Mesodermal cell (in vitro differentiated cells): Measurements from ENCODE around the gene RASGRF1.

Experiments used
- H3K27ac ChIP-seq: 2 replicates; pipeline ENCODE4 v1.7.0; 2013; ENCODE audit warnings: mild to moderate bottlenecking, low read depth, low read length, moderate library complexity; ENCODE audit not compliant: severe bottlenecking
- H3K36me3 ChIP-seq: 2 replicates; pipeline ENCODE4 v1.7.1; 2013; ENCODE audit warnings: mild to moderate bottlenecking, low read length, moderate library complexity; ENCODE audit not compliant: control insufficient read depth, insufficient read depth
- H3K4me1 ChIP-seq: one replicate; pipeline ENCODE4 v1.7.1; 2013; ENCODE audit warnings: mild to moderate bottlenecking, low read length; ENCODE audit not compliant: insufficient read depth, control insufficient read depth, poor library complexity, severe bottlenecking
- H3K4me3 ChIP-seq: 2 replicates; pipeline ENCODE4 v1.7.0; 2013; ENCODE audit warnings: low read length, control low read depth, mild to moderate bottlenecking; ENCODE audit not compliant: insufficient read depth, poor library complexity, severe bottlenecking; ENCODE audit errors: extremely low read depth
- H3K9me3 ChIP-seq: 2 replicates; pipeline ENCODE4 v1.7.1; 2013; ENCODE audit warnings: mild to moderate bottlenecking, low read length, moderate library complexity; ENCODE audit not compliant: control insufficient read depth
- WGBS, 2 experiments: methylation state at CpG; one replicate each; pipeline ENCODE4 v1.1.5; 2013; ENCODE audit warnings: missing lambda C conversion rate in 2 of 2; ENCODE audit not compliant: insufficient coverage in 2 of 2; 5-methylcytosine and 5-hydroxymethylcytosine counted together

RASGRF1 gene

GRCh38 chr15:79082363-79083070, 8.1 kb downstream of the RASGRF1 start:
- H3K9me3 ChIP-seq, result no peaks in the 10 kb centered on the region
- H3K4me3 ChIP-seq, result no peak overlapping the region
- WGBS, 2 experiments, result 79 to 89% methylated on average over 4 to 6 of the region's 6 CpGs
- no peaks in the 10 kb centered on the region for H3K36me3 ChIP-seq
- H3K4me1 ChIP-seq, result no peaks in the 10 kb centered on the region
- H3K27ac ChIP-seq, result no peak overlapping the region

GRCh38 chr15:79078763-79079410, 11.7 kb downstream of the RASGRF1 start:
- Histone ChIP-seq H3K9me3 (no peaks in the 10 kb centered on the region), H3K36me3 (no peaks in the 10 kb centered on the region), H3K4me1 (no peaks in the 10 kb centered on the region), H3K4me3 (no peak overlapping the region), H3K27ac (no peak overlapping the region)
- 86 to 90% methylated on average over 8 to 10 of the region's 11 CpGs for WGBS, 2 experiments

GRCh38 chr15:79078003-79078402, 12.6 kb downstream of the RASGRF1 start:
- H3K9me3 ChIP-seq, result no peaks in the 10 kb centered on the region
- H3K4me1 ChIP-seq, result no peaks in the 10 kb centered on the region
- no peak overlapping the region for H3K27ac ChIP-seq
- no peaks in the 10 kb centered on the region for H3K36me3 ChIP-seq
- WGBS, 2 experiments, result 90 to 93% methylated on average over 2 to 4 of the region's 5 CpGs
- H3K4me3 ChIP-seq, result no peak overlapping the region

GRCh38 chr15:79076661-79077060, 13.9 kb downstream of the RASGRF1 start:
- Histone ChIP-seq H3K9me3 (no peaks in the 10 kb centered on the region), H3K4me1 (no peaks in the 10 kb centered on the region), H3K4me3 (no peak overlapping the region), H3K36me3 (no peaks in the 10 kb centered on the region), H3K27ac (no peak overlapping the region)
- WGBS, 2 experiments, result 50 to 61% methylated on average over 2 to 5 of the region's 6 CpGs

- Histone ChIP-seq H3K27ac (no peak overlapping the region), H3K4me1 (no peaks in the 10 kb centered on the region), H3K36me3 (no peaks in the 10 kb centered on the region), H3K9me3 (no peaks in the 10 kb centered on the region), H3K4me3 (no peak overlapping the region)
- 82 to 100% methylated on average over 2 of the region's 2 CpGs for WGBS, 2 experiments
These were observed 15.3 kb downstream of the RASGRF1 start for GRCh38 chr15:79075256-79075655.

- Histone ChIP-seq H3K27ac (no peak overlapping the region), H3K9me3 (no peaks in the 10 kb centered on the region), H3K4me1 (no peaks in the 10 kb centered on the region), H3K36me3 (no peaks in the 10 kb centered on the region), H3K4me3 (no peak overlapping the region)
- 92 to 93% methylated on average over 8 to 9 of the region's 9 CpGs for WGBS, 2 experiments
These were observed 17.2 kb downstream of the RASGRF1 start for GRCh38 chr15:79073336-79073735.

GRCh38 chr15:79071901-79072300, 18.7 kb downstream of the RASGRF1 start:
- no peak overlapping the region for H3K27ac ChIP-seq
- no peak overlapping the region for H3K4me3 ChIP-seq
- no peaks in the 10 kb centered on the region for H3K36me3 ChIP-seq
- H3K9me3 ChIP-seq, result no peaks in the 10 kb centered on the region
- no peaks in the 10 kb centered on the region for H3K4me1 ChIP-seq
- WGBS, 2 experiments, result no CpG with 5 or more reads among the region's 3 CpGs

- WGBS, 2 experiments, result 100% methylated on average over 1 of the region's 2 CpGs; no CpG with 5 or more reads in 1 of the 2 experiments
- no peaks in the 10 kb centered on the region for H3K9me3 ChIP-seq
- H3K27ac ChIP-seq, result no peak overlapping the region
- no peak overlapping the region for H3K4me3 ChIP-seq
- no peaks in the 10 kb centered on the region for H3K4me1 ChIP-seq
- H3K36me3 ChIP-seq, result no peaks in the 10 kb centered on the region
These were observed 21.8 kb downstream of the RASGRF1 start for GRCh38 chr15:79068790-79069189.

GRCh38 chr15:79067969-79068368, 22.6 kb downstream of the RASGRF1 start:
- Histone ChIP-seq H3K9me3 (no peaks in the 10 kb centered on the region), H3K4me3 (no peak overlapping the region), H3K4me1 (no peaks in the 10 kb centered on the region), H3K27ac (no peak overlapping the region), H3K36me3 (no peaks in the 10 kb centered on the region)
- WGBS, 2 experiments, result 67 to 70% methylated on average over 1 to 2 of the region's 3 CpGs

GRCh38 chr15:79067072-79067833, 23.3 kb downstream of the RASGRF1 start:
- Histone ChIP-seq H3K9me3 (no peaks in the 10 kb centered on the region), H3K4me1 (no peaks in the 10 kb centered on the region), H3K4me3 (no peak overlapping the region), H3K27ac (no peak overlapping the region), H3K36me3 (no peaks in the 10 kb centered on the region)
- WGBS, 2 experiments, result 86 to 88% methylated on average over 5 to 6 of the region's 8 CpGs
